Endodermal cell (in vitro differentiated cells): Measurements from ENCODE around the gene ENGASE. TPM values are rescaled to one million over a fixed set of nuclear protein-coding genes. Genes with fewer than 3 reads are reported as not detected.

Source experiments
- DNase-seq: peaks from one replicate; pipeline ENCODE4 v3.0.0-alpha.2; 2017
- H3K27ac ChIP-seq: 2 replicates; pipeline ENCODE4 v1.5.1; 2013; ENCODE audit warnings: mild to moderate bottlenecking, low read depth, low read length, moderate library complexity
- H3K27me3 ChIP-seq: 2 replicates; pipeline ENCODE4 v1.6.1; 2013; ENCODE audit warnings: mild to moderate bottlenecking, low read length, moderate library complexity; ENCODE audit not compliant: insufficient read depth, control insufficient read depth, poor library complexity, severe bottlenecking
- H3K36me3 ChIP-seq: 2 replicates; pipeline ENCODE4 v1.7.0; 2013; ENCODE audit warnings: mild to moderate bottlenecking, low read length, moderate library complexity; ENCODE audit not compliant: control insufficient read depth, insufficient read depth
- H3K4me1 ChIP-seq: one replicate; pipeline ENCODE4 v1.7.0; 2013; ENCODE audit warnings: low read length; ENCODE audit not compliant: control insufficient read depth, insufficient read depth
- H3K4me3 ChIP-seq: 2 replicates; pipeline ENCODE4 v1.5.1; 2013; ENCODE audit warnings: mild to moderate bottlenecking, low read length, moderate library complexity
- H3K9ac ChIP-seq: 2 replicates; pipeline ENCODE4 v1.6.1; 2013; ENCODE audit warnings: mild to moderate bottlenecking, low read length, moderate library complexity; ENCODE audit not compliant: poor library complexity, severe bottlenecking; ENCODE audit errors: extremely low read depth
- H3K9me3 ChIP-seq: 2 replicates; pipeline ENCODE4 v1.6.1; 2013; ENCODE audit warnings: mild to moderate bottlenecking, low read length, moderate library complexity; ENCODE audit not compliant: control insufficient read depth
- H3K27ac Mint-ChIP-seq: 2 replicates; pipeline ENCODE4 v1.8.0; 2020; ENCODE audit warnings: mixed read lengths
- H3K27me3 Mint-ChIP-seq: 2 replicates; pipeline ENCODE4 v1.8.0; 2021; ENCODE audit warnings: mild to moderate bottlenecking, mixed read lengths; ENCODE audit not compliant: insufficient read depth
- H3K36me3 Mint-ChIP-seq: 2 replicates; pipeline ENCODE4 v1.8.0; 2020; ENCODE audit warnings: low read depth, mixed read lengths
- H3K4me1 Mint-ChIP-seq: 2 replicates; pipeline ENCODE4 v1.8.0; 2020; ENCODE audit warnings: mixed read lengths
- H3K4me3 Mint-ChIP-seq: 2 replicates; pipeline ENCODE4 v1.8.0; 2020; ENCODE audit warnings: mild to moderate bottlenecking, moderate library complexity, mixed read lengths
- H3K9me3 Mint-ChIP-seq: 2 replicates; pipeline ENCODE4 v1.8.0; 2020; ENCODE audit warnings: mild to moderate bottlenecking, mixed read lengths
- WGBS, 2 experiments: methylation state at CpG; one replicate each; pipeline versions ENCODE4 v1.1.5 to v1.1.7; 2013; ENCODE audit warnings: missing lambda C conversion rate in 2 of 2, mixed read lengths in 1 of 2; ENCODE audit not compliant: insufficient coverage in 1 of 2, insufficient read length in 1 of 2; 5-methylcytosine and 5-hydroxymethylcytosine counted together
- total RNA-seq, 2 donors: library from RNA; stranded (reverse); fragmentation: NEBNext Ultra II Directional in 1 of 2; extraction: Animal tissue kit (Norgen Biotek cat#: 25700) in 1 of 2; gene quantifications; 2 replicates in 1 of 2; 3 replicates in 1 of 2; pipeline ENCODE4 v1.2.1, GENCODE V29; 2021
- TF ChIP-seq, protein P1 (sequence below): fragments of 200-600 bp; sonication (generic); conservative IDR thresholded peaks from 2 replicates; pipeline ENCODE4 v1.5.0; 2021; ENCODE audit warnings: antibody characterized with exemption, mild to moderate bottlenecking

ENGASE gene
- total RNA-seq, 2 donors from 2014 or later: 40.8 to 42.0 TPM

DNA sequence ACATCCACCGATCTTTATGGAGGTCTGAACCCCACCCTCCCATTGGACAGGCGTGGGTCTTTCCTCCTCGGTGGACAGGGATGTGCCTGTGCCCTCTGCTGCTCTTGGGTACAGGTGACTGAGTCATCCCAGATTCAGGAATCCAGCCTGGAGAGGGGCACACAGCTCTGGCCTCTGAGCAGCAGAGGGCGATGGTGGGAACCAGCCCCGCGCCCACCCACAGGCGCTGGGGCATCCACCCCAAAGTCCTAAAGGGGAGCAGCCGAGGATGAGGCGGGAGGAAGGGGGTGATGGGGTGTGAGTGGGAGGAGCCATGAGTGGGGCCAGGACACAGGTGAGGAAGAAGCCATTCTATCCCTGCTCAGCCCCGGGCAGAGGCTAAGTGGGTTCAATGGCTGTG lies 35.0 kb downstream of the ENGASE start:
- peak; percentile 85 for DNase-seq

DNA sequence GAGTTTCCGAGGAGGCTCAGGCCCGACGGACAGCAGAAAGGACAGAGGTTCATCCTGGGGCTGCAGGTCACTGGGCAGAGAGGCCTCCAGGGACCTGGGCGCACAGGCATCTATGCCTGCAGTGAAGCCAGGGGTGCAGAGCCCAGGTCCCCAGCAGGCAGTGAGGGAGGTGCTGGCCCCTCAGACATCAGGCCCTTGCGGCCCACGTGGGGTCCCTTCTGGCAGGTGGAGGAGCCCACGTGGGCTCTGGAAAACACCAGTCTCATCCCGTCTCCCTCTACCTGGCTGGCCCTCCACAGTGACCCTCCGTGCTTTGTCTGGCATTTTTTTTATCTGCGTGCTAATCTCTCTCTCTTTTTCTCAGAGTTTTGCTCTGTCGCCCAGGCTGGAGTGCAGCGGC lies 36.5 kb downstream of the ENGASE start:
- Histone ChIP-seq H3K27me3 (no peaks in the 10 kb centered on the region), H3K27ac (no peak overlapping the region), H3K9me3 (no peaks in the 10 kb centered on the region), H3K36me3 (no peaks in the 10 kb centered on the region), H3K4me3 (no peak overlapping the region), H3K9ac (no peak overlapping the region), H3K4me1 (peaks cover 6% of the 10 kb centered on the region)
- no peaks in the 10 kb centered on the region for H3K36me3 Mint-ChIP-seq
- TF ChIP-seq, protein P1, sequence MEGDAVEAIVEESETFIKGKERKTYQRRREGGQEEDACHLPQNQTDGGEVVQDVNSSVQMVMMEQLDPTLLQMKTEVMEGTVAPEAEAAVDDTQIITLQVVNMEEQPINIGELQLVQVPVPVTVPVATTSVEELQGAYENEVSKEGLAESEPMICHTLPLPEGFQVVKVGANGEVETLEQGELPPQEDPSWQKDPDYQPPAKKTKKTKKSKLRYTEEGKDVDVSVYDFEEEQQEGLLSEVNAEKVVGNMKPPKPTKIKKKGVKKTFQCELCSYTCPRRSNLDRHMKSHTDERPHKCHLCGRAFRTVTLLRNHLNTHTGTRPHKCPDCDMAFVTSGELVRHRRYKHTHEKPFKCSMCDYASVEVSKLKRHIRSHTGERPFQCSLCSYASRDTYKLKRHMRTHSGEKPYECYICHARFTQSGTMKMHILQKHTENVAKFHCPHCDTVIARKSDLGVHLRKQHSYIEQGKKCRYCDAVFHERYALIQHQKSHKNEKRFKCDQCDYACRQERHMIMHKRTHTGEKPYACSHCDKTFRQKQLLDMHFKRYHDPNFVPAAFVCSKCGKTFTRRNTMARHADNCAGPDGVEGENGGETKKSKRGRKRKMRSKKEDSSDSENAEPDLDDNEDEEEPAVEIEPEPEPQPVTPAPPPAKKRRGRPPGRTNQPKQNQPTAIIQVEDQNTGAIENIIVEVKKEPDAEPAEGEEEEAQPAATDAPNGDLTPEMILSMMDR: no peak
- peaks cover 2% of the 10 kb centered on the region for H3K4me1 Mint-ChIP-seq
- H3K9me3 Mint-ChIP-seq: no peaks in the 10 kb centered on the region
- H3K27ac Mint-ChIP-seq: no peak overlapping the region
- H3K4me3 Mint-ChIP-seq: no peak overlapping the region
- 93 to 95% methylated on average over 12 of the region's 12 CpGs for WGBS, 2 experiments
- DNase-seq: no peak
- H3K27me3 Mint-ChIP-seq: no peaks in the 10 kb centered on the region

More for the DNA sequence above, 35.0 kb downstream of the ENGASE start:
- H3K36me3 Mint-ChIP-seq: no peaks in the 10 kb centered on the region
- no peaks in the 10 kb centered on the region for H3K4me1 Mint-ChIP-seq
- Histone ChIP-seq H3K36me3 (no peaks in the 10 kb centered on the region), H3K9me3 (no peaks in the 10 kb centered on the region), H3K4me3 (no peak overlapping the region), H3K27me3 (no peaks in the 10 kb centered on the region), H3K4me1 (no peaks in the 10 kb centered on the region), H3K9ac (no peak overlapping the region), H3K27ac (no peak overlapping the region)
- H3K27me3 Mint-ChIP-seq: no peaks in the 10 kb centered on the region
- no peak overlapping the region for H3K4me3 Mint-ChIP-seq
- WGBS, 2 experiments: 42 to 72% methylated on average over 2 to 10 of the region's 10 CpGs
- TF ChIP-seq, protein P1: peak; percentile 75
- no peak overlapping the region for H3K27ac Mint-ChIP-seq
- H3K9me3 Mint-ChIP-seq: no peaks in the 10 kb centered on the region

DNA sequence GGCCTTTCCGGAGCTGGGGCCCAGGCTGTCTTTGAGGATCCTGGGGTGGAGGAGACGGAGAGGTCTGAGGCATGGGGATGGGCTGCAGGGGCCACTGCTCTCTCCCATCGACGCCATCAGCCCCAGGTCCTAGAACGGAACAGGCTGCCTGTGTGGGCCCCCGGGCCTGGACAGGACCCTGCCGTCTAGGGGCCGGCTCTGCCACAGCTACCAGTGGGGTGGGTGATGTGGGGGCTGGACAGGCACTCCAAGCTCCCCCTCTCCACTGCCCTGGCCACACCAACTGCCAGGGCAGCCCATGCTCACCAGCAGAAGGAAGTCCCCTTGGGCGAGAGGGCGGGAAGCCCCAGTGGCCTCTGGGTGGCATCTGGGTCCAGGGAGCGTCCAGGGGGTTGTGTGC lies 37.8 kb downstream of the ENGASE start:
- Mint-ChIP-seq H3K9me3 (no peaks in the 10 kb centered on the region), H3K4me3 (no peak overlapping the region), H3K27ac (no peak overlapping the region), H3K27me3 (no peaks in the 10 kb centered on the region), H3K4me1 (peaks cover 2% of the 10 kb centered on the region), H3K36me3 (no peaks in the 10 kb centered on the region)
- no peak overlapping the region for H3K27ac ChIP-seq
- WGBS, 2 experiments: 93% methylated on average over 11 of the region's 11 CpGs; no CpG with 5 or more reads in 1 of the 2 experiments
- H3K9ac ChIP-seq: no peak overlapping the region
- no peaks in the 10 kb centered on the region for H3K36me3 ChIP-seq
- H3K4me1 ChIP-seq: peaks cover 6% of the 10 kb centered on the region
- TF ChIP-seq, protein P1: no peak
- DNase-seq: no peak
- no peaks in the 10 kb centered on the region for H3K9me3 ChIP-seq
- H3K27me3 ChIP-seq: no peaks in the 10 kb centered on the region
- H3K4me3 ChIP-seq: no peak overlapping the region
